ENCODE data around the gene KRT86. TPM values are rescaled to one million over a fixed set of nuclear protein-coding genes. Genes with fewer than 3 reads are reported as not detected.

Gene KRT86
- total and polyA plus RNA-seq, 2 of the 13 experiments (the other 11 are each of a cell fraction or from before 2014, with no cell fraction given), result not detected

GRCh38 chr12:52347551-52348510 is 73.4 kb downstream of the KRT86 start:
- no peak for FAIRE-seq
- Histone ChIP-seq H3K4me3 (replicated peaks in 1 of 3; ENCODE audit: insufficient read depth in 1 of 3, low read depth in 2 of 3, low read length in 3 of 3) (no peak overlapping the region), H3K36me3 (replicated peaks in 1 of 2; ENCODE audit: control insufficient read depth in 1 of 2, insufficient read depth in 2 of 2, low read length in 2 of 2) (no peaks in the 10 kb centered on the region), H4K20me1 (ENCODE audit: insufficient read depth, low read length) (no peaks in the 10 kb centered on the region), H3K79me2 (ENCODE audit: insufficient read depth, low read length) (no peaks in the 10 kb centered on the region), H3K9ac (ENCODE audit: insufficient read depth, low read depth, low read length) (no peak overlapping the region), H3K27me3 (ENCODE audit: control insufficient read depth in 1 of 2, insufficient read depth in 2 of 2, low read length in 2 of 2) (peaks cover 0 to 32% of the 10 kb centered on the region in 2 experiments), H3K27ac (ENCODE audit: extremely low read length, insufficient read depth, low read length) (no peak overlapping the region), H3K9me3 (ENCODE audit: low read length) (no peaks in the 10 kb centered on the region), H3K4me1 (ENCODE audit: insufficient read depth, low read length) (peaks cover 10% of the 10 kb centered on the region), H3K4me2 (ENCODE audit: low read depth, low read length) (no peak overlapping the region), H2AFZ (ENCODE audit: low read length) (no peak overlapping the region)
- CTCF ChIA-PET (ENCODE audit: low intra/inter-chr PET ratio, low total read pairs), result no interaction called here
- DNase-seq (ENCODE audit: low spot score), result no peak
- BruUV-seq (replicated peaks), result no TSS peak
- 40% methylated on average over 9 of the region's 16 CpGs for WGBS (ENCODE audit: low lambda C conversion rate)
- no peak for ATAC-seq
- in situ Hi-C loops (cut with HindIII; ENCODE audit: extremely low pct_ligation_motif_present, low pct_unique_long_range_greater_than_20kb) (no loop called here), intact Hi-C loops (cut with micrococcal nuclease; ENCODE audit: unreplicated experiment) (no loop called here)
- POLR2A ChIA-PET, result no interaction called here
- TF ChIP-seq MAZ (IDR thresholded peaks at IDR 0.05; ENCODE audit: borderline replicate concordance, low read depth, low read length) (no peak), MAZ (CRISPR knock-in tag; IDR thresholded peaks at IDR 0.05; ENCODE audit: low read depth) (no peak), ZNF749 (CRISPR knock-in tag; IDR thresholded peaks at IDR 0.05; ENCODE audit: borderline replicate concordance) (no peak), ZBTB46 (CRISPR knock-in tag; IDR thresholded peaks at IDR 0.05; ENCODE audit: borderline replicate concordance) (no peak), REL (CRISPR knock-in tag; conservative IDR thresholded peaks at IDR 0.05) (no peak), HCFC1 (IDR thresholded peaks at IDR 0.05; ENCODE audit: low read depth, low read length) (no peak), ZNF3 (CRISPR knock-in tag; IDR thresholded peaks at IDR 0.05) (no peak), CREBL2 (CRISPR knock-in tag; IDR thresholded peaks at IDR 0.05; ENCODE audit: borderline replicate concordance) (no peak), TCF7 (IDR thresholded peaks at IDR 0.05; ENCODE audit: low read depth) (no peak), TBP (CRISPR knock-in tag; IDR thresholded peaks at IDR 0.05) (no peak), MED13 (CRISPR knock-in tag; IDR thresholded peaks at IDR 0.05) (no peak), ZSCAN9 (CRISPR knock-in tag; IDR thresholded peaks at IDR 0.05; ENCODE audit: borderline replicate concordance) (no peak), ZNF318 (CRISPR knock-in tag; IDR thresholded peaks at IDR 0.05) (no peak), ELF3 (CRISPR knock-in tag; IDR thresholded peaks at IDR 0.05) (no peak), MTF1 (CRISPR knock-in tag; IDR thresholded peaks at IDR 0.05) (no peak)

Data from HepG2 (cell line).